WTC11 (cell line): ENCODE data around the gene DYRK1A. TPM values are rescaled to one million over a fixed set of nuclear protein-coding genes. Genes with fewer than 3 reads are reported as not detected.

ENCODE experiments used
- ATAC-seq: fragments of 200-7000 bp; cut with Tn5 transposase; 2 replicates; pipeline ENCODE4 v1.10.0; 2021; ENCODE audit warnings: mild to moderate bottlenecking, moderate library complexity
- CTCF ChIA-PET: fragments of 300-600 bp; sonication (Branson Sonifier 250); formaldehyde crosslinking; loops from one replicate; lab custom pipeline; 2021; ENCODE audit warnings: antibody characterized with exemption; lab: Charles Lee
- POLR2A ChIA-PET: fragments of 350-600 bp; sonication (Branson Sonifier 250); formaldehyde crosslinking; loops from one replicate; lab custom pipeline; 2021; ENCODE audit warnings: antibody characterized with exemption; lab: Charles Lee
- DNase-seq: peaks from one replicate; pipeline ENCODE4 v3.0.0; 2021; ENCODE audit warnings: low spot score
- H3K27ac Mint-ChIP-seq: 2 replicates; pipeline ENCODE4 v1.8.0; 2021; ENCODE audit warnings: mixed read lengths
- H3K27me3 Mint-ChIP-seq: 2 replicates; pipeline ENCODE4 v1.8.0; 2021; ENCODE audit warnings: low read depth, mild to moderate bottlenecking, moderate library complexity, mixed read lengths
- H3K36me3 Mint-ChIP-seq: 2 replicates; pipeline ENCODE4 v1.8.0; 2021; ENCODE audit warnings: mixed read lengths
- H3K4me1 Mint-ChIP-seq: 2 replicates; pipeline ENCODE4 v1.8.0; 2022; ENCODE audit warnings: mixed read lengths
- H3K4me3 Mint-ChIP-seq: 2 replicates; pipeline ENCODE4 v1.8.0; 2021; ENCODE audit warnings: mild to moderate bottlenecking, moderate library complexity, mixed read lengths
- H3K9me3 Mint-ChIP-seq: 2 replicates; pipeline ENCODE4 v1.8.0; 2021; ENCODE audit warnings: mixed read lengths
- CBFB ChIP-seq: sonication (generic); formaldehyde crosslinking; IDR thresholded peaks from 2 replicates; pipeline ENCODE4 v1.8.1; 2022; ENCODE audit warnings: mild to moderate bottlenecking, low read depth, missing genetic modification reagents
- FOXK1 ChIP-seq: sonication (generic); formaldehyde crosslinking; IDR thresholded peaks from 2 replicates; pipeline ENCODE4 v1.8.0; 2022; ENCODE audit warnings: mild to moderate bottlenecking, moderate library complexity, missing genetic modification reagents
- GABPB1 ChIP-seq: sonication (generic); formaldehyde crosslinking; IDR thresholded peaks from 2 replicates; pipeline ENCODE4 v1.8.1; 2023; ENCODE audit warnings: mild to moderate bottlenecking, missing genetic modification reagents
- HMGA2 ChIP-seq: fragments of 250-450 bp; sonication (Bioruptor Pico); IDR thresholded peaks from 2 replicates; pipeline ENCODE4 v1.4.0; 2021; ENCODE audit warnings: mild to moderate bottlenecking, moderate library complexity
- IRF2 ChIP-seq: sonication (generic); formaldehyde crosslinking; IDR thresholded peaks from 2 replicates; pipeline ENCODE4 v1.8.0; 2022; ENCODE audit warnings: low read depth, missing genetic modification reagents, borderline replicate concordance
- KAT7 ChIP-seq: sonication (generic); formaldehyde crosslinking; IDR thresholded peaks from 2 replicates; pipeline ENCODE4 v1.8.1; 2023; ENCODE audit warnings: missing genetic modification reagents, mild to moderate bottlenecking, borderline replicate concordance
- NFE2L1 ChIP-seq: sonication (generic); formaldehyde crosslinking; IDR thresholded peaks from 2 replicates; pipeline ENCODE4 v1.8.1; 2023; ENCODE audit warnings: missing genetic modification reagents
- NFYB ChIP-seq: sonication (generic); formaldehyde crosslinking; conservative IDR thresholded peaks from 2 replicates; pipeline ENCODE4 v1.8.0; 2022; ENCODE audit warnings: low read depth, missing genetic modification reagents
- NR3C1 ChIP-seq: sonication (generic); formaldehyde crosslinking; conservative IDR thresholded peaks from 2 replicates; pipeline ENCODE4 v1.8.1; 2023; ENCODE audit warnings: low read depth, mild to moderate bottlenecking, missing genetic modification reagents
- RORB ChIP-seq: fragments of 250-450 bp; sonication (Bioruptor Pico); IDR thresholded peaks from 2 replicates; pipeline ENCODE4 v1.9.0; 2021; ENCODE audit warnings: mild to moderate bottlenecking
- SMAD4 ChIP-seq: sonication (generic); formaldehyde crosslinking; IDR thresholded peaks from 2 replicates; pipeline ENCODE4 v1.8.0; 2022; ENCODE audit warnings: mild to moderate bottlenecking, missing genetic modification reagents
- TP53 ChIP-seq: sonication (generic); formaldehyde crosslinking; IDR thresholded peaks from 2 replicates; pipeline ENCODE4 v1.8.1; 2023; ENCODE audit warnings: mild to moderate bottlenecking, missing genetic modification reagents
- ZBTB21 ChIP-seq: sonication (generic); formaldehyde crosslinking; IDR thresholded peaks from 2 replicates; pipeline ENCODE4 v1.8.1; 2023; ENCODE audit warnings: mild to moderate bottlenecking, missing genetic modification reagents, borderline replicate concordance
- ZNF671 ChIP-seq: fragments of 250-450 bp; sonication (Bioruptor Pico); IDR thresholded peaks from 2 replicates; pipeline ENCODE4 v1.8.0; 2021; ENCODE audit warnings: mild to moderate bottlenecking
- total RNA-seq: library from RNA; stranded (reverse); gene quantifications from 3 replicates; pipeline ENCODE4 v1.2.3, GENCODE V29; 2021
- TF ChIP-seq, protein P1 (sequence below): sonication (generic); formaldehyde crosslinking; IDR thresholded peaks from 2 replicates; pipeline ENCODE4 v1.8.1; 2023; ENCODE audit warnings: mild to moderate bottlenecking, moderate library complexity, missing genetic modification reagents
- TF ChIP-seq, protein P2 (sequence below): sonication (generic); formaldehyde crosslinking; IDR thresholded peaks from 2 replicates; pipeline ENCODE4 v1.8.0; 2022; ENCODE audit warnings: mild to moderate bottlenecking, missing genetic modification reagents
- TF ChIP-seq, protein P3 (sequence below): fragments of 250-450 bp; sonication (Bioruptor Pico); IDR thresholded peaks from 2 replicates; pipeline ENCODE4 v1.8.0; 2021; ENCODE audit warnings: mild to moderate bottlenecking
- TF ChIP-seq, protein P4 (sequence below): sonication (generic); formaldehyde crosslinking; IDR thresholded peaks from 2 replicates; pipeline ENCODE4 v1.8.1; 2023; ENCODE audit warnings: mild to moderate bottlenecking, missing genetic modification reagents
- TF ChIP-seq, protein P5 (sequence below): sonication (generic); formaldehyde crosslinking; IDR thresholded peaks from 2 replicates; pipeline ENCODE4 v1.8.1; 2023; ENCODE audit warnings: mild to moderate bottlenecking, missing genetic modification reagents, moderate library complexity
- TF ChIP-seq, protein P6 (sequence below): sonication (generic); formaldehyde crosslinking; IDR thresholded peaks from 2 replicates; pipeline ENCODE4 v1.8.1; 2022; ENCODE audit warnings: missing genetic modification reagents, borderline replicate concordance
- TF ChIP-seq, protein P7 (sequence below): fragments of 250-450 bp; sonication (Bioruptor Pico); IDR thresholded peaks from 2 replicates; pipeline ENCODE4 v1.9.0; 2021; ENCODE audit warnings: moderate library complexity, mild to moderate bottlenecking, inconsistent platforms, borderline replicate concordance
- TF ChIP-seq, protein P8 (sequence below): sonication (generic); formaldehyde crosslinking; IDR thresholded peaks from 2 replicates; pipeline ENCODE4 v1.8.0; 2022; ENCODE audit warnings: mild to moderate bottlenecking, missing genetic modification reagents
- TF ChIP-seq, protein P9 (sequence below): sonication (generic); formaldehyde crosslinking; IDR thresholded peaks from 2 replicates; pipeline ENCODE4 v1.8.0; 2023; ENCODE audit warnings: missing genetic modification reagents

The DYRK1A gene
- total RNA-seq, 1 experiment from 2014 or later, result 56.5 TPM

DNA sequence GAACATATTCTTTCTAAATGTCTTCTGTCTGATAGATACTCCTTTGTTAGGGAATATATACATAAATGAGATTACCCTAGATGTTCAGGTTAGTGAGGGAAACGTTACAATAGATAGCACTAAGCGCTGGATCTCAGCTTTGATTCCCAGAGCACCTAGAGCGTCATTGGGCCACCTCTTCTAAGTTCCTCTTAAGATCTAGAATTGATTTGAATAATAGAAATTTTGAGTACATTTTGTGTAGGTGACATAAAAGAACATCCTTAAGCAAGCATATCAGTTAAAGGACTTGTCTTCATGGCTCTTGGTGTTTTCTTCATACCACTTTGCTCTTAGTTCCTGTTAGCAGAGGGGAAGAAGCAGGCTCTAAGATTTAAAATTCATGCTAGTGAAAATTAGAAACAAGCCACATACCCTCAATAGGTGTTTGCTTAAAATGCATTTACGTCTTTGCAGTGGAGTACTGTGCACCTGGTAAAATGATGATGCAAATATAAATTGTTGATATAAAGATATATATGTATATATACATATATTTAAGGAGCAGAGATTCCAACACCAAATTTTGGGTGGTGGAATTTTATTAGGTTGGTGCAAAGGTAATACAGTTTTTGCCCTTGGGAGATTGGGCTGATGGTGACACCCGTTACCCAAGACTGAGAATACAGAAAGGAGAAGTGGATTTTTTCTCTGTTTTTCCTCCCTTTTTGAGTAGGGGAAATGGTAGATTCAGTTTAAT lies 47.1 kb downstream of the DYRK1A start (continued):
- TF ChIP-seq KAT7 (CRISPR knock-in tag), result no peak
- TF ChIP-seq, protein P1, sequence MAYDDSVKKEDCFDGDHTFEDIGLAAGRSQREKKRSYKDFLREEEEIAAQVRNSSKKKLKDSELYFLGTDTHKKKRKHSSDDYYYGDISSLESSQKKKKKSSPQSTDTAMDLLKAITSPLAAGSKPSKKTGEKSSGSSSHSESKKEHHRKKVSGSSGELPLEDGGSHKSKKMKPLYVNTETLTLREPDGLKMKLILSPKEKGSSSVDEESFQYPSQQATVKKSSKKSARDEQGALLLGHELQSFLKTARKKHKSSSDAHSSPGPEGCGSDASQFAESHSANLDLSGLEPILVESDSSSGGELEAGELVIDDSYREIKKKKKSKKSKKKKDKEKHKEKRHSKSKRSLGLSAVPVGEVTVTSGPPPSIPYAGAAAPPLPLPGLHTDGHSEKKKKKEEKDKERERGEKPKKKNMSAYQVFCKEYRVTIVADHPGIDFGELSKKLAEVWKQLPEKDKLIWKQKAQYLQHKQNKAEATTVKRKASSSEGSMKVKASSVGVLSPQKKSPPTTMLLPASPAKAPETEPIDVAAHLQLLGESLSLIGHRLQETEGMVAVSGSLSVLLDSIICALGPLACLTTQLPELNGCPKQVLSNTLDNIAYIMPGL (CRISPR knock-in tag), result no peak
- no peak for TF ChIP-seq ZBTB21
- TF ChIP-seq GABPB1 (CRISPR knock-in tag), result no peak
- TF ChIP-seq HMGA2 (CRISPR knock-in tag), result no peak
- no peak for TF ChIP-seq ZNF671

DNA sequence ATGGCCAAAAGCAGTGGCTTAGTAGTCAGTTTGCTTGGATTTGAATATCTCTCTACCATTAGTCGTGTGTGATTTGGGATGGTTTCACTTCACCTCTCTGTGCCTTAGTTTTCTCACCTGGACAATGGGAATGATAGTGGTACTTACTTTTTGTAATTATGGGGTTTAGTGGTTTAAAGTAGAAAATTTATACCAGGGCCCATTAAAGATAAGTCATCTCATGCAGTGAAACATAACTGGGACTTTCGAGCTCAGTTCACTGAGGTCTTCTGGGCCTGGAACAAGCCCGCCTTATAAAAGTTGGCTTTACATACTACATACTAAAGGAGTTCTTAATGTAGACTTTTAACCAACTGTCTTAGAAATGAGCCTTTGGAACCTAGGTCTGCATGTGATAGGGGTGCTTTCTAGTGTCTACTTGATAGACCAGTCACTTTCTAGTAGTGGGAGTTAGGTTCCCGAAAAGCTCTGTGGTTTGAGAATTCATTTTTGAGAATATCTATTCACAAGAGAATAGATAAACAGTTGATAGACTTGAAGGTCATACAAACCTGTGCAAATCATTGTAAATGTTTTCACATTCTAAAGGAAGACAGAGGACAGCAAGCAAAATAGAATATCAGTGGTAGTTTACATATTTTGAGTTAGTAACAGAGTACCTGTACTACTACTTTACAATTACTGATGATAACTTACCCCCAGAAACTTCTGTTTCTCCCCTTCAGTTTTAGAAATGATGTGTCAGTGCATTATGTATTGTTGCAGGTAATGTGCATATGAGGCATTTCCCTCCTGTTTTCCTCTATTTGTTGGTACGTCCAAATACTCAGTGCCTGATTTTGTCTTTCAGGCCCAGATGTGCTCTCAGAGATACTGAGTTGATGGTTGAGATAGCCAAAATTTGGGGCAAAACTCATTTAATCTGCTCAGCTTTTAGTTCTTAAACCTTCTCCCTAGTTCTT lies 48.0 kb downstream of the DYRK1A start:
- CTCF ChIA-PET, result no interaction called here
- H3K9me3 Mint-ChIP-seq, result no peaks in the 10 kb centered on the region

More for the DNA sequence above, 48.0 kb downstream of the DYRK1A start:
- peak overlapping the region; percentile 51; the same call in 1 of the 2 replicates for H3K27ac Mint-ChIP-seq
- DNase-seq, result no peak
- no peaks in the 10 kb centered on the region for H3K27me3 Mint-ChIP-seq
- H3K4me3 Mint-ChIP-seq, result no peak overlapping the region
- H3K36me3 Mint-ChIP-seq, result no peaks in the 10 kb centered on the region
- peaks cover 57% of the 10 kb centered on the region for H3K4me1 Mint-ChIP-seq
- POLR2A ChIA-PET, result no interaction called here
- no peak for ATAC-seq
- TF ChIP-seq TP53 (CRISPR knock-in tag) (no peak), ZNF671 (no peak), RORB (CRISPR knock-in tag) (no peak), IRF2 (no peak), NFE2L1 (CRISPR knock-in tag) (no peak), NR3C1 (CRISPR knock-in tag) (no peak), SMAD4 (no peak), NFYB (CRISPR knock-in tag) (no peak), CBFB (CRISPR knock-in tag) (no peak), FOXK1 (CRISPR knock-in tag) (no peak)
- TF ChIP-seq, protein P2, sequence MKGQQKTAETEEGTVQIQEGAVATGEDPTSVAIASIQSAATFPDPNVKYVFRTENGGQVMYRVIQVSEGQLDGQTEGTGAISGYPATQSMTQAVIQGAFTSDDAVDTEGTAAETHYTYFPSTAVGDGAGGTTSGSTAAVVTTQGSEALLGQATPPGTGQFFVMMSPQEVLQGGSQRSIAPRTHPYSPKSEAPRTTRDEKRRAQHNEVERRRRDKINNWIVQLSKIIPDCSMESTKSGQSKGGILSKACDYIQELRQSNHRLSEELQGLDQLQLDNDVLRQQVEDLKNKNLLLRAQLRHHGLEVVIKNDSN (CRISPR knock-in tag), result no peak
- TF ChIP-seq, protein P3, sequence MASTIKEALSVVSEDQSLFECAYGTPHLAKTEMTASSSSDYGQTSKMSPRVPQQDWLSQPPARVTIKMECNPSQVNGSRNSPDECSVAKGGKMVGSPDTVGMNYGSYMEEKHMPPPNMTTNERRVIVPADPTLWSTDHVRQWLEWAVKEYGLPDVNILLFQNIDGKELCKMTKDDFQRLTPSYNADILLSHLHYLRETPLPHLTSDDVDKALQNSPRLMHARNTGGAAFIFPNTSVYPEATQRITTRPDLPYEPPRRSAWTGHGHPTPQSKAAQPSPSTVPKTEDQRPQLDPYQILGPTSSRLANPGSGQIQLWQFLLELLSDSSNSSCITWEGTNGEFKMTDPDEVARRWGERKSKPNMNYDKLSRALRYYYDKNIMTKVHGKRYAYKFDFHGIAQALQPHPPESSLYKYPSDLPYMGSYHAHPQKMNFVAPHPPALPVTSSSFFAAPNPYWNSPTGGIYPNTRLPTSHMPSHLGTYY (CRISPR knock-in tag), result no peak
- TF ChIP-seq, protein P4, sequence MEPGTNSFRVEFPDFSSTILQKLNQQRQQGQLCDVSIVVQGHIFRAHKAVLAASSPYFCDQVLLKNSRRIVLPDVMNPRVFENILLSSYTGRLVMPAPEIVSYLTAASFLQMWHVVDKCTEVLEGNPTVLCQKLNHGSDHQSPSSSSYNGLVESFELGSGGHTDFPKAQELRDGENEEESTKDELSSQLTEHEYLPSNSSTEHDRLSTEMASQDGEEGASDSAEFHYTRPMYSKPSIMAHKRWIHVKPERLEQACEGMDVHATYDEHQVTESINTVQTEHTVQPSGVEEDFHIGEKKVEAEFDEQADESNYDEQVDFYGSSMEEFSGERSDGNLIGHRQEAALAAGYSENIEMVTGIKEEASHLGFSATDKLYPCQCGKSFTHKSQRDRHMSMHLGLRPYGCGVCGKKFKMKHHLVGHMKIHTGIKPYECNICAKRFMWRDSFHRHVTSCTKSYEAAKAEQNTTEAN, result no peak
- TF ChIP-seq, protein P5, sequence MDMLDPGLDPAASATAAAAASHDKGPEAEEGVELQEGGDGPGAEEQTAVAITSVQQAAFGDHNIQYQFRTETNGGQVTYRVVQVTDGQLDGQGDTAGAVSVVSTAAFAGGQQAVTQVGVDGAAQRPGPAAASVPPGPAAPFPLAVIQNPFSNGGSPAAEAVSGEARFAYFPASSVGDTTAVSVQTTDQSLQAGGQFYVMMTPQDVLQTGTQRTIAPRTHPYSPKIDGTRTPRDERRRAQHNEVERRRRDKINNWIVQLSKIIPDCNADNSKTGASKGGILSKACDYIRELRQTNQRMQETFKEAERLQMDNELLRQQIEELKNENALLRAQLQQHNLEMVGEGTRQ, result no peak
- TF ChIP-seq, protein P6, sequence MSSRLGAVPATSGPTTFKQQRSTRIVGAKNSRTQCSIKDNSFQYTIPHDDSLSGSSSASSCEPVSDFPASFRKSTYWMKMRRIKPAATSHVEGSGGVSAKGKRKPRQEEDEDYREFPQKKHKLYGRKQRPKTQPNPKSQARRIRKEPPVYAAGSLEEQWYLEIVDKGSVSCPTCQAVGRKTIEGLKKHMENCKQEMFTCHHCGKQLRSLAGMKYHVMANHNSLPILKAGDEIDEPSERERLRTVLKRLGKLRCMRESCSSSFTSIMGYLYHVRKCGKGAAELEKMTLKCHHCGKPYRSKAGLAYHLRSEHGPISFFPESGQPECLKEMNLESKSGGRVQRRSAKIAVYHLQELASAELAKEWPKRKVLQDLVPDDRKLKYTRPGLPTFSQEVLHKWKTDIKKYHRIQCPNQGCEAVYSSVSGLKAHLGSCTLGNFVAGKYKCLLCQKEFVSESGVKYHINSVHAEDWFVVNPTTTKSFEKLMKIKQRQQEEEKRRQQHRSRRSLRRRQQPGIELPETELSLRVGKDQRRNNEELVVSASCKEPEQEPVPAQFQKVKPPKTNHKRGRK (CRISPR knock-in tag), result no peak
- TF ChIP-seq, protein P7, sequence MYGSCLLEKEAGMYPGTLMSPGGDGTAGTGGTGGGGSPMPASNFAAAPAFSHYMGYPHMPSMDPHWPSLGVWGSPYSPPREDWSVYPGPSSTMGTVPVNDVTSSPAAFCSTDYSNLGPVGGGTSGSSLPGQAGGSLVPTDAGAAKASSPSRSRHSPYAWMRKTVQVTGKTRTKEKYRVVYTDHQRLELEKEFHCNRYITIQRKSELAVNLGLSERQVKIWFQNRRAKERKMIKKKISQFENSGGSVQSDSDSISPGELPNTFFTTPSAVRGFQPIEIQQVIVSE (CRISPR knock-in tag), result no peak
- TF ChIP-seq, protein P8, sequence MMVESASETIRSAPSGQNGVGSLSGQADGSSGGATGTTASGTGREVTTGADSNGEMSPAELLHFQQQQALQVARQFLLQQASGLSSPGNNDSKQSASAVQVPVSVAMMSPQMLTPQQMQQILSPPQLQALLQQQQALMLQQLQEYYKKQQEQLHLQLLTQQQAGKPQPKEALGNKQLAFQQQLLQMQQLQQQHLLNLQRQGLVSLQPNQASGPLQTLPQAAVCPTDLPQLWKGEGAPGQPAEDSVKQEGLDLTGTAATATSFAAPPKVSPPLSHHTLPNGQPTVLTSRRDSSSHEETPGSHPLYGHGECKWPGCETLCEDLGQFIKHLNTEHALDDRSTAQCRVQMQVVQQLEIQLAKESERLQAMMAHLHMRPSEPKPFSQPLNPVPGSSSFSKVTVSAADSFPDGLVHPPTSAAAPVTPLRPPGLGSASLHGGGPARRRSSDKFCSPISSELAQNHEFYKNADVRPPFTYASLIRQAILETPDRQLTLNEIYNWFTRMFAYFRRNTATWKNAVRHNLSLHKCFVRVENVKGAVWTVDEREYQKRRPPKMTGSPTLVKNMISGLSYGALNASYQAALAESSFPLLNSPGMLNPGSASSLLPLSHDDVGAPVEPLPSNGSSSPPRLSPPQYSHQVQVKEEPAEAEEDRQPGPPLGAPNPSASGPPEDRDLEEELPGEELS, result no peak
- TF ChIP-seq, protein P9, sequence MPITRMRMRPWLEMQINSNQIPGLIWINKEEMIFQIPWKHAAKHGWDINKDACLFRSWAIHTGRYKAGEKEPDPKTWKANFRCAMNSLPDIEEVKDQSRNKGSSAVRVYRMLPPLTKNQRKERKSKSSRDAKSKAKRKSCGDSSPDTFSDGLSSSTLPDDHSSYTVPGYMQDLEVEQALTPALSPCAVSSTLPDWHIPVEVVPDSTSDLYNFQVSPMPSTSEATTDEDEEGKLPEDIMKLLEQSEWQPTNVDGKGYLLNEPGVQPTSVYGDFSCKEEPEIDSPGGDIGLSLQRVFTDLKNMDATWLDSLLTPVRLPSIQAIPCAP (CRISPR knock-in tag), result no peak
